GM18505 (cell line): ENCODE results near the gene ADGRD2.

Experiments
- ATAC-seq: cut with Tn5 transposase; IDR thresholded peaks from one replicate; pipeline ENCODE4 v1.9.1; 2021; ENCODE audit not compliant: unreplicated experiment
- POLR2A ChIP-seq: IDR thresholded peaks from 4 replicates; pipeline ENCODE4 v1.6.1; 2011; ENCODE audit warnings: borderline replicate concordance; ENCODE audit not compliant: insufficient read depth, insufficient read length; ENCODE audit errors: extremely low read depth

The ADGRD2 gene

DNA sequence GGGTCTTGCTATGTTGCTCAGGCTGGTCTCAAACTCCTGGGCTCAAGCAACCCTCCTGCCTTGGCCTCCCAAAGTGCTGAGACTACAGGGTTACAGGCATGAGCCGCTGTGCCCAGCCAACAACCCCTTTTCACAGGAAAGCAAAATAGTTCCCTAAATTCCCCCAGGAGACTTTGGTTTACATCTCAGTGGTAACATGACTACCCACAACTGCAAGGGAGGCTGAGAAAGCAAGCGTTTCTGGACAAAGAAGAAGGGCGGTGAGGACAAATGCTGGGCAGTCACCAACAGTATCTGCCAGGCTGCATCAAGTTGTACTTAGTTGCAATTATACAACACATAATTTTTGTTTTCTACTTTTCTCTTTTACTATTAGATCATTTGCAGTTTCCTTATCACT, 7.4 kb upstream of the ADGRD2 start:
- ATAC-seq = no peak
- no peak for TF ChIP-seq POLR2A

DNA sequence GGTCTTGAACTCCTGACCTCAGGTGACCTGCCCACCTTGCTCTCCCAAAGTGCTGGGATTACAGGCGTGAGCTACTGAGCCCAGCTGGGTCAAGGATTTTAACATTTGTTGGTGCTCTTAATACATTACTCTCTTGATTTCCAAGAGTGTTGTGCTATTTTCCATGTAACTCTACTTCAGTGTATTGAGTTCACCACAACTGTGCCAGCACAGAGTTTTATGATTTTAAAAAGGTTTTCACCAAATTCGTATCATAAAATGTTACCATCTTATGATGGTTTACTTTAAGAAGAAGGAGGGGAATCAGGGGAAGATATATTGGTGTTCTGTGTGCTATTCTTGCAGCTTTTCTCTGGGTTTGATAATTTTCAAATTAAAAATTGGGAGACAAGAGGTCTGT, 6.6 kb upstream of the ADGRD2 start:
- ATAC-seq = no peak
- TF ChIP-seq POLR2A = no peak

DNA sequence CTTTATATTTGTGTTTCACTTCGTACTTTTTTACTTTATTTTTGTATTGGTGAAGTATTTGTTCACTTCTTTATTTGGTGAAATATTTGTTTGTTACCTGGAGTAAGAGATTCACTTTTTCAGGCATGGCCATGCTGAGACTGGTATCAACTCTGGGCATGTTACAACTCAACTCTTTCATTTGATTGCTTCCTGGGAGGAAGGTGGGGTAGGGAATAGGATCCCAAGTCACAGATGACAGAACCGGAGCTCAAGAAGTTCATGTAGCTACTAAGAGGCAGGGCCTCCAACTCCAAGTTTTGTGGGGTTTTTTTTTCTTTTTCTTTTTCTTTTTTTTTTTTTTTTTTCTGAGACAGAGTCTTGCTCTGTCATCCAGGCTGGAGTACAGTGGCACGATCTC, 6.1 kb upstream of the ADGRD2 start:
- no peak for ATAC-seq

DNA sequence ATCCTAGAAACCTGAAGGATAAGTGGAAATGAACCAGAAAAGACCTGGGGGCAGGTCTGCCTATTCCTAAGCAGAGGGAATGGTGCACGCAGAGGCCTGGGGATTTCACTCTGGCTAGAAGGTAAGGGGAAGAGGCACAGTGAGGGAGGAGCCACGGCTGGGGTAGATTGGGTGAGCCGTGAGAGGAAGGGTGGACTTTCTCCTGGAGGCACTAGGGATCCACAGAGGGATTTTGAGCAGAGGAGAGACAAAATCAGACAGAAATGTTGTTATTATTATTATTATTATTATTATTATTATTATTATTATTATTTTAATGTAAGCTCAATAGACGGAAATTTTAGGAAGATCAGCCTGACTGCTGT, 3.0 kb upstream of the ADGRD2 start:
- no peak for ATAC-seq
- no peak for TF ChIP-seq POLR2A

More for the DNA sequence above, 6.1 kb upstream of the ADGRD2 start:
- no peak for TF ChIP-seq POLR2A

DNA sequence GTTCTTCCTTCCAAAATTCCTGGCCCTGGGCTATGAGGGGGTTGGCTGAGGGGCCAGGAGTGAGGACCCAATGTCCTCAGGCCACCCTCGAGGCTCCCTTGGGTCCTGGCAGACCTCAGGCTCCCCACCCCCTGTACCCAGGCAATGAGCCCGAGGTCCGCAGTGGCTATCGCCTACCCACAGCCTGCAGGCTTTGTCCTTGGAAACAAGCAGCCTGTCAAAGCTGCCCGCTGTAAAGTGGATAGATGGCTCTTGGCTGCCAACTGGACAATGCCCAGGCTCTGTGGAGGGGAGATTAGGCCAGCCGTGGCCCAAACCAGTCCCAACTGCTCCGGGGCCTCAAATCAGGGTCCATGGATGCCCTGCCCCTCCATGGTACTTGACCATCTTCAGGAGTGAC, 2.2 kb upstream of the ADGRD2 start:
- ATAC-seq = no peak
- TF ChIP-seq POLR2A = no peak

DNA sequence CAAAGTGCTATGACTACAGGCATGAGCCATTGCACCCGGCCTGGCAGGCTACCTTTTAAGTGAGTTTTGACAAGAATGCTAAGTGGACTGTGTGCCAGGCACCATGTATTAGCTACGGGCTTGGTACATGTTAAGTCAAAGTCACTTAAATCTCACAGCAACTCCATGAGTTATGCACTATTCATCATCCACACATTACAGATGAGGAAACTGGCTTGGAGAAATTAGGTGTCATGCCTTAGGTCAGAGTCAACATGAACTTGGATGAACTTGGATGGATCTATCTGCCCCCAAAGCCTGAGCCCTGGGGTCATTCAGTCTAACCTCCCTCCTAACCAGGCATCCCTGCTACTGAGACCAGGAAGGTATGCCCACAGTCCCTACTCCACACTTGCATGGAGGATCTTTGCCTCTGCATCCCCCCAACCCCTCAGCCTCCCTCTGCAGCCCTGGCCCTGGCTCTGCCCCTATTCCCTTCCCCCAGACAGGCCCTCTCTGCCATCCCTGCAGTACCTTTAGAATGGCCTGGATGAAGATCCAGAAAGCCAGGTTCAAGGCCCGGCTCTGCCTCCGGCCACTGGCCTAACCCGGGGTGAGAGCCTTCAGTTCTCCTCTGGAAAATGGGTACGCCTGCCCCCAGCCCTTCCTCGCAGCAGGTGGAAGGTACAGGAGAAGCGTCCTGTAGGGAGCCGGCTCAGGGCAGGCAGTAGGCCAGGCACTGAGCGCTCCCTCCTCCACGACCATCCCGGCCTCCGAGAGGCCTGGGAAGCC, 685 bp upstream of the ADGRD2 start:
- TF ChIP-seq POLR2A = no peak
- no peak for ATAC-seq

DNA sequence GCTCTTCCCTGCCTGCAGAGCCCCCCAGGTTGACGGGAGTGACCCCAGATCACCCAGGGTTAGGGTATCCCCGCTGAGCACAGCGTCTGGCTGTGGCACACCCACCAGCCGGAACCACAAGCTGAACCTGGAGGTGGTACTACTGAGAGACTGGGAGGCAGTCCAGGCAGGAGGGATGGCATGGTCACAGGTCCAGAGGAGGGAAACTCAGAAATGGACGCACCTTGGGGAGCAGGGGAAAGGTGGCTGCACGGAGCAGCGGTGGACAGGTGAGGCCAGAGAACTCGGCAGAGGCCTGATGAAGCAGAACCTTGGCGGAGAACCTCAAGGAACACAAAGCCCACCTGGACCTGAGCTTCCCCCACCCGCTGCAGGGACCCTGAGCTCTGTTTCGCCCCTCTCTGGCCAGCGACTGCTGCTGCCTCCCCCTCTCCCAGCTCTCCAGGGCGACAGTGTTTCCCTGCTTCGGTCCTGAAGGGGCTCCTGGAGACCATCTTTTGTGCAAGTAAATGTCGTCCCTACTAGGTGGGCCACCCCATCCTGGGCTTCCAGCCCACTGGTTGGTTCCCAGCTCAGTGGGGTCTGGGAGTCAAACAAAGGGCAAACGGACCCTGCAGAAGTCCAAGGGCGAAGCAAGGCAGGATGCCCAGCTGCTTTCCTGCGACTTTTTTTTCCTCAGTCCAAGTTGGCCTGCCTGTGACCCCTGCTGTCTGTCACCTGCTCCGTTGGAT, 845 bp downstream of the ADGRD2 start:
- no peak for ATAC-seq
- TF ChIP-seq POLR2A = no peak

DNA sequence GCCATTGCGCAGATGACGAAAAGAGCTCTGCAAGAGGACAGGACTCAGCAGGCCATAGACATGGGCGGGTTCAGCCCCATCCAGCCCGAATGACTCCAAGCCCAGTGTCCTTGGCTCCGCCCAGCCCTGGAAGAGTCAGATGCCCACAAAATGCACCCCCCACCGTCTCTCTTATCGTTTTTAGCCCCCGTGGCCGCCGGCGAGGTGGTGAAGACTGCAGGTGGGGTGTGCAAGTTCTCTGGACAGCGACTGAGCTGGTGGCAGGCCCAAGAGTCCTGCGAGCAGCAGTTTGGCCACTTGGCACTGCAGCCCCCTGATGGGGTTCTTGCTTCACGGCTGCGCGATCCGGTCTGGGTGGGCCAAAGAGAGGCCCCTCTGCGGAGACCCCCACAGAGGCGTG, 2.1 kb downstream of the ADGRD2 start:
- ATAC-seq = no peak
- no peak for TF ChIP-seq POLR2A

DNA sequence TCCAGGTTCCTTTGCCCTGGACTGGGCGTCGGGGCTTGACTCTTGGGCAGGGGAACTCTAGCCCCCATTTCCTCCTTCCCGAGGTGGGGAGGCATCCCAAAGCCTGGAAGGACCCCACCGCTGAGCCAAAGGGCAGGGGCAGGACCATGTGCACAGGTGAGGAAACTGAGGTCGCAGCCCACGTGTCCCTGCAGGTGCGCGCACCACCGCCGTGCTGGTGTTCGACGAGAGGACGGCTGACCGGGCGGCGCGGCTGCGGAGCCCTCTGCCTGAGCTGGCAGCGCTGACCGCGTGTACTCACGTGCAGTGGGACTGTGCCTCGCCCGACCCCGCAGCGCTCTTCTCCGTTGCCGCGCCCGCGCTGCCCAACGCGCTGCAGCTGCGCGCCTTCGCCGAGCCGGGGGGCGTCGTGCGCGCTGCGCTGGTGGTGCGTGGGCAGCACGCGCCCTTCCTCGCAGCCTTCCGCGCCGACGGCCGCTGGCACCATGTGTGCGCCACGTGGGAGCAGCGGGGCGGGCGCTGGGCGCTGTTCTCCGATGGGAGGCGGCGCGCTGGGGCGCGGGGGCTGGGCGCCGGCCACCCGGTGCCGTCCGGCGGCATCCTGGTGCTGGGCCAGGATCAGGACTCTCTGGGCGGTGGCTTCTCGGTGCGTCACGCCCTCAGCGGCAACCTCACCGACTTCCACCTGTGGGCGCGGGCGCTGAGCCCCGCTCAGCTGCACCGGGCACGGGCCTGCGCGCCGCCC, 2.8 kb downstream of the ADGRD2 start:
- no peak for TF ChIP-seq POLR2A
- ATAC-seq = no peak

DNA sequence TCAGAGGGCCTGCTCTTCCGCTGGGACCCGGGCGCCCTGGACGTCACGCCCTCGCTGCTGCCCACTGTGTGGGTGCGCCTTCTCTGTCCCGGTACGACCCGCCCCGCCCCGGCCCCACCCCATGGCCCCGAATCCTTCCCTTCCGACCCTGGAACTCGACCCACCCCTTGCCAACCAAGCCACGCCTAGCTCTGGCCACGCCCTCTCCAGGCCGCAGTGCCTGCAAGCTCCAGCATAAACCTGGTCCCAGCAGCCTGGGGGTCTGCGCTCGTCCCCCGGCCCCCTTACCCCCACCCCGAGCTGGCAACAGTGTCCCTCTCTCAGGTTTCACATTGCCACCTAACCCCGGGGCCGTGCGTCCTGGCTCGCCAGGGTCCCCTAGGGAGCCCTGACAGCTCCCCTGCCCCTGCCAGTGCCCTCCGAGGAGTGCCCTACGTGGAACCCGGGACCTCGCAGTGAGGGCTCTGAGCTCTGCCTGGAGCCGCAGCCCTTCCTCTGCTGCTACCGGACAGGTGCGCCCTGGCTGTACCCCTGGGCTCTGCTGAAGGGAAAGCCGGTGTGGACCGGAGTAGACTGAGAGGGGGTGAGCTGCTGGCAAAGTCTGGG, 3.4 kb downstream of the ADGRD2 start:
- no peak for ATAC-seq
- TF ChIP-seq POLR2A = no peak

DNA sequence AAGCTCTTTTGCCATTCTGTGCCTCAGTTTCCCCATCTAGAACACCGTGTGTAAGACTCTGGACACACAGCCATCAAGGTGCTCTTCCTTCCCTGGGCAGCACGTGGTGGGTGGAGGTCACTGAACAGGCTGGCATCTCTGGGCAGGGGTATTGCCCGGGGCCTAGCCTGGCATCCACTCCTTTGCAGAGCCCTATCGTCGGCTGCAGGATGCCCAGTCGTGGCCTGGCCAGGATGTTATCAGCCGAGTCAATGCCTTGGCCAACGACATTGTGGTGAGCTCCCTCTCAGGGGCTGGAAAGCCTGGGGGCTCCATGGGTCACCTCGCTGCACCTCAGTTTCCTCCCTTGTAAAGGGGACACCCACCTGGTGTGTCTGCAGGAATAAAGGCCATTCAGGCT, 4.0 kb downstream of the ADGRD2 start:
- ATAC-seq = no peak
- no peak for TF ChIP-seq POLR2A

DNA sequence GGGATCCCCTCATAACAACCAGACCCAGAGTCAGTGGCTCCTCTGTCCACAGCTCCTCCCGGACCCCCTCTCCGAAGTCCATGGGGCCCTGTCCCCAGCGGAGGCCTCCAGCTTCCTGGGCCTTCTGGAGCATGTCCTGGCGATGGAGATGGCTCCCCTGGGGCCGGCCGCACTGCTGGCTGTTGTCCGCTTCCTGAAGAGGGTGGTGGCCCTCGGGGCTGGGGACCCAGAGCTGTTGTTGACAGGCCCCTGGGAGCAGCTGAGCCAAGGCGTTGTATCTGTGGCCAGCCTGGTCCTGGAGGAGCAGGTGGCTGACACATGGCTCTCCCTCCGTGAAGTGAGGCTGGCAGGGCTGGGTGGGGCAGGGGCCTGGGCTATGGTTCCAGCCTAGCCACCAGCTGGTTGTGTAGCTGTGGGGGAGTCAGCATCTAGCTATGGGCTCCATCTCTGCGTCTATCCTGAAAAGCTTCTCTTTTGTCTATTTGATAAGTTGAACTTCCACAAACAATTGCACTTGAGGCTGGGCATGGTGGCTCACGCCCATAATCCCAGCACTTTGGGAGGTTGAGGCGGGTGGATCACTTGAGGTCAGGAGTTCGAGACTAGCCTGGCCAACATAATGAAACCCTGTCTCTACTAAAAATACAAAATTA, 4.7 kb downstream of the ADGRD2 start:
- ATAC-seq = no peak
- TF ChIP-seq POLR2A = no peak

DNA sequence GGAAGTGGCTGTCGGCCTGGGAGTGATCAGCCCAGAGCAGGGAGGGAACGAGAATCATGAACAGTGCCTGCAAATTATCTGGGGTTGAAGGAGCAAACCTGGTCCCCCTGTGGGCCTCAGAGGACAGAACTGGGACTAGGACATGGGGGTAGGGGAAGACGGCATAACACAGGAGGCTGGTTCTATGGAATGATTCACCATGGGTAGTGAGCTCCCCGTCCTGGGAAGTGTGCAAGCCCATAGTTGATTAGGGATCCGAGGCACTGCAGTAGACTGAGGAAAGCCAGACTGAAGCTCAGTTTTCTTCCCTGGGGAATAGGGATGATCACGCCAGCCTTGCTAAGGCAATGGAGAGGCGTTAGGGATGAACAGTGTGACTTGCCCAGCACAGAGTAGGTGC, 5.6 kb downstream of the ADGRD2 start:
- no peak for TF ChIP-seq POLR2A
- no peak for ATAC-seq
